Endodermal cell (in vitro differentiated cells): ENCODE measurements around the gene TMEM115. TPM values are rescaled to one million over a fixed set of nuclear protein-coding genes. Genes with fewer than 3 reads are reported as not detected.

Experiments
- DNase-seq: peaks from one replicate; pipeline ENCODE4 v3.0.0-alpha.2; 2017
- H3K27ac ChIP-seq: 2 replicates; pipeline ENCODE4 v1.5.1; 2013; ENCODE audit warnings: mild to moderate bottlenecking, low read depth, low read length, moderate library complexity
- H3K27me3 ChIP-seq: 2 replicates; pipeline ENCODE4 v1.6.1; 2013; ENCODE audit warnings: mild to moderate bottlenecking, low read length, moderate library complexity; ENCODE audit not compliant: insufficient read depth, control insufficient read depth, poor library complexity, severe bottlenecking
- H3K36me3 ChIP-seq: 2 replicates; pipeline ENCODE4 v1.7.0; 2013; ENCODE audit warnings: mild to moderate bottlenecking, low read length, moderate library complexity; ENCODE audit not compliant: control insufficient read depth, insufficient read depth
- H3K4me1 ChIP-seq: one replicate; pipeline ENCODE4 v1.7.0; 2013; ENCODE audit warnings: low read length; ENCODE audit not compliant: control insufficient read depth, insufficient read depth
- H3K4me3 ChIP-seq: 2 replicates; pipeline ENCODE4 v1.5.1; 2013; ENCODE audit warnings: mild to moderate bottlenecking, low read length, moderate library complexity
- H3K9ac ChIP-seq: 2 replicates; pipeline ENCODE4 v1.6.1; 2013; ENCODE audit warnings: mild to moderate bottlenecking, low read length, moderate library complexity; ENCODE audit not compliant: poor library complexity, severe bottlenecking; ENCODE audit errors: extremely low read depth
- H3K9me3 ChIP-seq: 2 replicates; pipeline ENCODE4 v1.6.1; 2013; ENCODE audit warnings: mild to moderate bottlenecking, low read length, moderate library complexity; ENCODE audit not compliant: control insufficient read depth
- H3K27ac Mint-ChIP-seq: 2 replicates; pipeline ENCODE4 v1.8.0; 2020; ENCODE audit warnings: mixed read lengths
- H3K27me3 Mint-ChIP-seq: 2 replicates; pipeline ENCODE4 v1.8.0; 2021; ENCODE audit warnings: mild to moderate bottlenecking, mixed read lengths; ENCODE audit not compliant: insufficient read depth
- H3K36me3 Mint-ChIP-seq: 2 replicates; pipeline ENCODE4 v1.8.0; 2020; ENCODE audit warnings: low read depth, mixed read lengths
- H3K4me1 Mint-ChIP-seq: 2 replicates; pipeline ENCODE4 v1.8.0; 2020; ENCODE audit warnings: mixed read lengths
- H3K4me3 Mint-ChIP-seq: 2 replicates; pipeline ENCODE4 v1.8.0; 2020; ENCODE audit warnings: mild to moderate bottlenecking, moderate library complexity, mixed read lengths
- H3K9me3 Mint-ChIP-seq: 2 replicates; pipeline ENCODE4 v1.8.0; 2020; ENCODE audit warnings: mild to moderate bottlenecking, mixed read lengths
- CTCF ChIP-seq: fragments of 200-600 bp; sonication (generic); conservative IDR thresholded peaks from 2 replicates; pipeline ENCODE4 v1.5.0; 2021; ENCODE audit warnings: antibody characterized with exemption, mild to moderate bottlenecking
- WGBS, 2 experiments: methylation state at CpG; one replicate each; pipeline versions ENCODE4 v1.1.5 to v1.1.7; 2013; ENCODE audit warnings: missing lambda C conversion rate in 2 of 2, mixed read lengths in 1 of 2; ENCODE audit not compliant: insufficient coverage in 1 of 2, insufficient read length in 1 of 2; 5-methylcytosine and 5-hydroxymethylcytosine counted together
- long read RNA-seq, 4 experiments: library from polyadenylated mRNA in 2 of 4; library from RNA in 1 of 4; library from capped mRNA in 1 of 4; stranded (forward) in 3 of 4; unstranded in 1 of 4; transcript quantifications; one replicate each; pipeline ENCODE4 v2.0.0, GENCODE V29; 2020 to 2021; ENCODE audit warnings: inconsistent platforms in 1 of 4
- polyA plus RNA-seq, 2 experiments: library from polyadenylated mRNA; stranded (reverse); fragments of 50-300 nt; gene quantifications; one replicate each; pipeline ENCODE4 v1.2.3, GENCODE V29; 2013
- total RNA-seq, 2 donors: library from RNA; stranded (reverse); fragmentation: NEBNext Ultra II Directional in 1 of 2; extraction: Animal tissue kit (Norgen Biotek cat#: 25700) in 1 of 2; gene quantifications; 2 replicates in 1 of 2; 3 replicates in 1 of 2; pipeline ENCODE4 v1.2.1, GENCODE V29; 2021

TMEM115 gene, protein sequence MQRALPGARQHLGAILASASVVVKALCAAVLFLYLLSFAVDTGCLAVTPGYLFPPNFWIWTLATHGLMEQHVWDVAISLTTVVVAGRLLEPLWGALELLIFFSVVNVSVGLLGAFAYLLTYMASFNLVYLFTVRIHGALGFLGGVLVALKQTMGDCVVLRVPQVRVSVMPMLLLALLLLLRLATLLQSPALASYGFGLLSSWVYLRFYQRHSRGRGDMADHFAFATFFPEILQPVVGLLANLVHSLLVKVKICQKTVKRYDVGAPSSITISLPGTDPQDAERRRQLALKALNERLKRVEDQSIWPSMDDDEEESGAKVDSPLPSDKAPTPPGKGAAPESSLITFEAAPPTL
- 10 to 100 TPM; 30.1 to 32.2 TPM for total RNA-seq
- polyA plus RNA-seq (2013, experiment 1 of 2): 27.7 TPM
- 24.2 TPM for polyA plus RNA-seq (2013, experiment 2 of 2)
- long read RNA-seq, experiment 1, transcript TMEM115-201 (2 exons, 2,197 nt): major isoform, 16 of 21 reads
- long read RNA-seq, experiment 1, partial matches to known transcripts: 5 of 21 reads
- long read RNA-seq, experiment 1, other reads (novel, unspliced or antisense): 0 of 21 reads
- long read RNA-seq, experiment 2, transcript TMEM115-201 (2 exons, 2,197 nt): major isoform, 59 of 59 reads
- long read RNA-seq, experiment 2, partial matches to known transcripts: 0 of 59 reads
- long read RNA-seq, experiment 2, other reads (novel, unspliced or antisense): 0 of 59 reads
- long read RNA-seq, experiment 3, transcript TMEM115-201 (2 exons, 2,197 nt): major isoform, 290 of 295 reads
- long read RNA-seq, experiment 3, partial matches to known transcripts: 1 of 295 reads
- long read RNA-seq, experiment 3, other reads (novel, unspliced or antisense): 4 of 295 reads
- long read RNA-seq, experiment 4, transcript TMEM115-201 (2 exons, 2,197 nt): major isoform, 17 of 17 reads
- long read RNA-seq, experiment 4, partial matches to known transcripts: 0 of 17 reads
- long read RNA-seq, experiment 4, other reads (novel, unspliced or antisense): 0 of 17 reads

- Mint-ChIP-seq H3K4me1 (peaks cover 25% of the 10 kb centered on the region), H3K36me3 (peaks cover 15% of the 10 kb centered on the region), H3K9me3 (no peaks in the 10 kb centered on the region), H3K27ac (peak within 1 kb of the TSS; percentile 89), H3K27me3 (peaks cover 8% of the 10 kb centered on the region), H3K4me3 (peak within 1 kb of the TSS; percentile 83)
- H3K36me3 ChIP-seq: peaks cover 24% of the 10 kb centered on the region
- peaks cover 2% of the 10 kb centered on the region for H3K27me3 ChIP-seq
- TF ChIP-seq CTCF: no peak
- no peaks in the 10 kb centered on the region for H3K9me3 ChIP-seq
- 3 to 8% methylated on average over 22 to 64 of the region's 64 CpGs for WGBS, 2 experiments
- DNase-seq: peak; percentile 99
- peaks cover 11% of the 10 kb centered on the region for H3K4me1 ChIP-seq
- H3K27ac ChIP-seq: no peak within 1 kb of the TSS
- peak within 1 kb of the TSS; percentile 90 for H3K4me3 ChIP-seq
- peak within 1 kb of the TSS; percentile 78 for H3K9ac ChIP-seq
Observed at GRCh38 chr3:50358911-50359759, at the start of gene TMEM115. Gene TMEM115, minus strand, starts transcription at chr3:50359521. Its CDS starts 458 bp downstream, at chr3:50359063.

- WGBS, 2 experiments: 86 to 87% methylated on average over 10 to 15 of the region's 15 CpGs
- H3K4me1 Mint-ChIP-seq: no peaks in the 10 kb centered on the region
- no peak for TF ChIP-seq CTCF
Observed at GRCh38 chr3:50408443-50408944, 49.2 kb upstream of the TMEM115 start.

More at GRCh38 chr3:50408443-50408944, 49.2 kb upstream of the TMEM115 start:
- no peaks in the 10 kb centered on the region for H3K4me1 ChIP-seq
- Mint-ChIP-seq H3K36me3 (no peaks in the 10 kb centered on the region), H3K27me3 (peaks cover 1% of the 10 kb centered on the region), H3K4me3 (no peak overlapping the region), H3K9me3 (no peaks in the 10 kb centered on the region), H3K27ac (no peak overlapping the region)
- no peaks in the 10 kb centered on the region for H3K9me3 ChIP-seq
- no peak overlapping the region for H3K9ac ChIP-seq
- H3K4me3 ChIP-seq: no peak overlapping the region
- no peak overlapping the region for H3K27ac ChIP-seq
- DNase-seq: no peak
- no peaks in the 10 kb centered on the region for H3K27me3 ChIP-seq
- H3K36me3 ChIP-seq: no peaks in the 10 kb centered on the region
